ENCODE results near the gene LEO1. TPM values are rescaled to one million over a fixed set of nuclear protein-coding genes. Genes with fewer than 3 reads are reported as not detected.

Gene LEO1
- 35.0 and 35.7 TPM in 2 replicates for total RNA-seq

- intact Hi-C loops (cut with micrococcal nuclease): loop anchor here (1.0 to 5.0 kb wide), 4 partner anchors 11 to 706 kb away; partner anchors contain the start of gene ATOSA
- Mint-ChIP-seq H3K9me3 (peaks cover 7% of the 10 kb centered on the region), H3K27ac (peak within 1 kb of the TSS; percentile 94), H3K4me1 (peaks cover 23% of the 10 kb centered on the region), H3K27me3 (peaks cover 2% of the 10 kb centered on the region), H3K4me3 (peak within 1 kb of the TSS; percentile 87), H3K36me3 (ENCODE audit: low read depth) (peaks cover 16% of the 10 kb centered on the region)
- DNase-seq: peak; percentile 97
Measured at GRCh38 chr15:51971375-51972133, at the start of gene LEO1. Gene LEO1, minus strand, starts transcription at chr15:51971778. Its CDS starts 33 bp downstream, at chr15:51971745.

- Mint-ChIP-seq H3K27me3 (peaks cover 10% of the 10 kb centered on the region), H3K4me3 (peak overlapping the region; percentile 90), H3K36me3 (ENCODE audit: low read depth) (peaks cover 5% of the 10 kb centered on the region), H3K27ac (peak overlapping the region; percentile 75), H3K4me1 (peaks cover 34% of the 10 kb centered on the region), H3K9me3 (no peaks in the 10 kb centered on the region)
- peak; percentile 83 for DNase-seq
- intact Hi-C loops (cut with micrococcal nuclease): loop anchor here (1.0 to 5.0 kb wide), 3 partner anchors 8 to 39 kb away; no protein-coding TSS in a partner anchor
Measured at GRCh38 chr15:52021128-52021671, 49.6 kb upstream of the LEO1 start.

- intact Hi-C loops (cut with micrococcal nuclease): loop anchor here (1.0 to 5.0 kb wide), 3 partner anchors 7 to 38 kb away; no protein-coding TSS in a partner anchor
- Mint-ChIP-seq H3K27me3 (peaks cover 10% of the 10 kb centered on the region), H3K36me3 (ENCODE audit: low read depth) (peaks cover 5% of the 10 kb centered on the region), H3K4me3 (peak overlapping the region; percentile 90), H3K9me3 (no peaks in the 10 kb centered on the region), H3K27ac (peak overlapping the region; percentile 88), H3K4me1 (peaks cover 32% of the 10 kb centered on the region)
- no peak for DNase-seq
Measured at GRCh38 chr15:52020221-52021085, 48.9 kb upstream of the LEO1 start.

- DNase-seq: peak; percentile 91
- Mint-ChIP-seq H3K27me3 (peaks cover 10% of the 10 kb centered on the region), H3K4me3 (peak overlapping the region; percentile 98), H3K36me3 (ENCODE audit: low read depth) (peaks cover 5% of the 10 kb centered on the region), H3K4me1 (peaks cover 32% of the 10 kb centered on the region), H3K27ac (peak overlapping the region; percentile 100), H3K9me3 (no peaks in the 10 kb centered on the region)
- intact Hi-C loops (cut with micrococcal nuclease): loop anchor here (5.0 kb wide), 1 partner anchor 37 kb away; no protein-coding TSS in a partner anchor
Measured at GRCh38 chr15:52019394-52020220, 48.0 kb upstream of the LEO1 start.

- DNase-seq: peak; percentile 98
- Mint-ChIP-seq H3K9me3 (no peaks in the 10 kb centered on the region), H3K4me1 (peaks cover 35% of the 10 kb centered on the region), H3K27me3 (peaks cover 10% of the 10 kb centered on the region), H3K27ac (peak within 1 kb of the TSS; percentile 100), H3K4me3 (peak within 1 kb of the TSS; percentile 98), H3K36me3 (ENCODE audit: low read depth) (peaks cover 5% of the 10 kb centered on the region)
- intact Hi-C loops (cut with micrococcal nuclease): no loop called here
Measured at GRCh38 chr15:52018693-52019393, 47.3 kb upstream of the LEO1 start, which contains the start of gene MAPK6. Gene MAPK6, plus strand, starts transcription at chr15:52019219. Its CDS starts 27,242 bp downstream, at chr15:52046461.

- no peak for DNase-seq
- intact Hi-C loops (cut with micrococcal nuclease): no loop called here
- Mint-ChIP-seq H3K4me1 (peaks cover 37% of the 10 kb centered on the region), H3K27ac (peak overlapping the region; percentile 100), H3K4me3 (peak overlapping the region; percentile 98), H3K27me3 (peaks cover 10% of the 10 kb centered on the region), H3K9me3 (no peaks in the 10 kb centered on the region), H3K36me3 (ENCODE audit: low read depth) (peaks cover 5% of the 10 kb centered on the region)
Measured at GRCh38 chr15:52018244-52018643, 46.7 kb upstream of the LEO1 start.

GRCh38 chr15:52016316-52016715 lies 44.7 kb upstream of the LEO1 start:
- Mint-ChIP-seq H3K36me3 (ENCODE audit: low read depth) (peaks cover 5% of the 10 kb centered on the region), H3K4me3 (no peak overlapping the region), H3K4me1 (peaks cover 40% of the 10 kb centered on the region)

GRCh38 chr15:52014616-52015015 lies 43.0 kb upstream of the LEO1 start:
- H3K27ac Mint-ChIP-seq: no peak overlapping the region
- intact Hi-C loops (cut with micrococcal nuclease): loop anchor here (5.0 kb wide), 2 partner anchors 42 to 182 kb away; partner anchors contain the start of gene LEO1

More at GRCh38 chr15:52016316-52016715, 44.7 kb upstream of the LEO1 start:
- Mint-ChIP-seq H3K9me3 (no peaks in the 10 kb centered on the region), H3K27me3 (peaks cover 10% of the 10 kb centered on the region), H3K27ac (no peak overlapping the region)
- intact Hi-C loops (cut with micrococcal nuclease): no loop called here
- no peak for DNase-seq

GRCh38 chr15:52013151-52013791 lies 41.7 kb upstream of the LEO1 start:
- Mint-ChIP-seq H3K27ac (peak overlapping the region; percentile 88), H3K4me3 (peak overlapping the region; percentile 7), H3K27me3 (peaks cover 8% of the 10 kb centered on the region), H3K36me3 (ENCODE audit: low read depth) (no peaks in the 10 kb centered on the region), H3K9me3 (no peaks in the 10 kb centered on the region), H3K4me1 (peaks cover 41% of the 10 kb centered on the region)
- no peak for DNase-seq
- intact Hi-C loops (cut with micrococcal nuclease): loop anchor here (1.0 to 5.0 kb wide), 3 partner anchors 8 to 181 kb away; partner anchors contain the start of gene LEO1

More at GRCh38 chr15:52014616-52015015, 43.0 kb upstream of the LEO1 start:
- H3K9me3 Mint-ChIP-seq: no peaks in the 10 kb centered on the region
- peaks cover 2% of the 10 kb centered on the region for H3K36me3 Mint-ChIP-seq (ENCODE audit: low read depth)
- no peak for DNase-seq
- no peak overlapping the region for H3K4me3 Mint-ChIP-seq
- peaks cover 37% of the 10 kb centered on the region for H3K4me1 Mint-ChIP-seq
- peaks cover 10% of the 10 kb centered on the region for H3K27me3 Mint-ChIP-seq

- intact Hi-C loops (cut with micrococcal nuclease): loop anchor here (5.0 kb wide), 2 partner anchors 40 to 180 kb away; partner anchors contain the start of gene LEO1
- Mint-ChIP-seq H3K27me3 (peaks cover 3% of the 10 kb centered on the region), H3K27ac (no peak overlapping the region), H3K4me3 (no peak overlapping the region), H3K9me3 (no peaks in the 10 kb centered on the region), H3K4me1 (peaks cover 45% of the 10 kb centered on the region), H3K36me3 (ENCODE audit: low read depth) (no peaks in the 10 kb centered on the region)
- DNase-seq: no peak
Measured at GRCh38 chr15:52012210-52012609, 40.6 kb upstream of the LEO1 start.

GRCh38 chr15:52011711-52012144 lies 40.1 kb upstream of the LEO1 start:
- Mint-ChIP-seq H3K4me1 (peaks cover 49% of the 10 kb centered on the region), H3K9me3 (no peaks in the 10 kb centered on the region), H3K27me3 (no peaks in the 10 kb centered on the region), H3K36me3 (ENCODE audit: low read depth) (no peaks in the 10 kb centered on the region), H3K4me3 (no peak overlapping the region), H3K27ac (no peak overlapping the region)
- DNase-seq: no peak
- intact Hi-C loops (cut with micrococcal nuclease): loop anchor here (5.0 kb wide), 2 partner anchors 39 to 179 kb away; partner anchors contain the start of gene LEO1
